ENCODE results near the gene AQP11. TPM values are rescaled to one million over a fixed set of nuclear protein-coding genes. Genes with fewer than 3 reads are reported as not detected.

AQP11 gene
- total and polyA plus RNA-seq, 2 donors (not counting 3 experiments of a cell fraction or from before 2014, with no cell fraction given): 0.22 to 0.55 TPM

GRCh38 chr11:77654770-77655434, 65.1 kb downstream of the AQP11 start:
- BruUV-seq (replicated peaks): no TSS peak
- ChIA-PET POLR2A (no interaction called here), CTCF (no interaction called here)
- Histone ChIP-seq H3K9me3 (replicated peaks; ENCODE audit: control insufficient read depth, insufficient read depth, low read length) (no peaks in the 10 kb centered on the region), H4K20me1 (replicated peaks; ENCODE audit: control insufficient read depth, extremely low read depth, insufficient read depth, low read length) (no peaks in the 10 kb centered on the region), H3K9ac (replicated peaks; ENCODE audit: extremely low read depth, insufficient read depth, low read length) (no peak overlapping the region), H3K27me3 (ENCODE audit: control insufficient read depth in 2 of 2, insufficient read depth in 2 of 2, low read length in 2 of 2) (no peaks in the 10 kb centered on the region), H3K27ac (ENCODE audit: insufficient read depth, low read depth, low read length) (no peak overlapping the region), H3K9me1 (replicated peaks; ENCODE audit: control insufficient read depth, extremely low read depth, insufficient read depth, low read length) (no peaks in the 10 kb centered on the region), H3K4me2 (ENCODE audit: insufficient read depth, low read length) (no peak overlapping the region), H3K4me1 (ENCODE audit: control insufficient read depth, extremely low read depth, insufficient read depth, low read length) (no peaks in the 10 kb centered on the region), H3K4me3 (replicated peaks in 1 of 3; ENCODE audit: insufficient read depth in 1 of 3, low read depth in 1 of 3, low read length in 3 of 3) (no peak overlapping the region), H2AFZ (ENCODE audit: low read depth, low read length) (no peak overlapping the region), H3K36me3 (ENCODE audit: control insufficient read depth in 2 of 2, extremely low read depth in 1 of 2, insufficient read depth in 2 of 2, low read length in 2 of 2) (no peaks in the 10 kb centered on the region), H3K79me2 (ENCODE audit: control insufficient read depth, insufficient read depth, low read length) (no peaks in the 10 kb centered on the region)
- TF ChIP-seq GATA2 (IDR thresholded peaks at IDR 0.05; ENCODE audit: insufficient read depth, insufficient read length, low read depth, low read length) (no peak), POLR2AphosphoS5 (IDR thresholded peaks at IDR 0.05; ENCODE audit: insufficient read depth, low read depth, low read length) (no peak), FOS (IDR thresholded peaks at IDR 0.05; ENCODE audit: borderline replicate concordance, insufficient read depth, low read length) (no peak), JUN (IDR thresholded peaks at IDR 0.05; ENCODE audit: borderline replicate concordance, insufficient read depth, insufficient read length, low read depth) (no peak), MYC (IDR thresholded peaks at IDR 0.05; ENCODE audit: low read depth, low read length) (no peak), POLR2A (IDR thresholded peaks at IDR 0.05; ENCODE audit: low read depth, low read length) (no peak), CTCF (IDR thresholded peaks at IDR 0.05; ENCODE audit: extremely low read depth in 1 of 2, insufficient read depth in 1 of 2, low read depth in 1 of 2, low read length in 2 of 2) (no peak), EZH2 (IDR thresholded peaks at IDR 0.05; ENCODE audit: borderline replicate concordance, low read depth, low read length, severe bottlenecking) (no peak)
- TF ChIP-seq, protein P1, sequence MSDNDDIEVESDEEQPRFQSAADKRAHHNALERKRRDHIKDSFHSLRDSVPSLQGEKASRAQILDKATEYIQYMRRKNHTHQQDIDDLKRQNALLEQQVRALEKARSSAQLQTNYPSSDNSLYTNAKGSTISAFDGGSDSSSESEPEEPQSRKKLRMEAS (IDR thresholded peaks at IDR 0.05; ENCODE audit: insufficient read depth, insufficient read length): no peak
- FAIRE-seq (no peak), DNase-seq (ENCODE audit: low read depth, low spot score) (no peak)
- intact Hi-C loops (cut with micrococcal nuclease): no loop called here
- dilution Hi-C loops (cut with MboI; ENCODE audit: extremely low pct_ligation_motif_present, low sequenced_read_pairs): no loop called here

Measured in endothelial cell of umbilical vein (primary cell).